GM12873 (cell line): ENCODE measurements around the gene POC5.

ENCODE experiments used
- CTCF ChIP-seq: IDR thresholded peaks from 2 replicates; pipeline ENCODE4 v1.5.1; 2012; ENCODE audit warnings: low read depth, mild to moderate bottlenecking, moderate library complexity, low read length, control low read depth; ENCODE audit not compliant: insufficient read depth; ENCODE audit errors: missing control alignments

The POC5 gene

GRCh38 chr5:75717082-75717922 is at the start of gene POC5:
POC5 (minus strand) TSS chr5:75717437; CDS start chr5:75712937, 4,500 bp downstream.
- TF ChIP-seq CTCF, result no peak

- TF ChIP-seq CTCF, result no peak
These were observed 40.9 kb upstream of the POC5 start for GRCh38 chr5:75758116-75758515.

GRCh38 chr5:75756981-75757380 is 39.7 kb upstream of the POC5 start:
- TF ChIP-seq CTCF, result no peak

GRCh38 chr5:75756211-75756610 is 39.0 kb upstream of the POC5 start:
- TF ChIP-seq CTCF, result no peak

- no peak for TF ChIP-seq CTCF
These were observed 35.9 kb upstream of the POC5 start for GRCh38 chr5:75753182-75753581.

GRCh38 chr5:75744355-75744754 is 27.1 kb upstream of the POC5 start:
- no peak for TF ChIP-seq CTCF

GRCh38 chr5:75736273-75736672 is 19.0 kb upstream of the POC5 start:
- TF ChIP-seq CTCF, result no peak
